Esophagus muscularis mucosa (tissue), 4 donors: ENCODE results near the gene CKS2. TPM values are rescaled to one million over a fixed set of nuclear protein-coding genes. Genes with fewer than 3 reads are reported as not detected.

Source experiments
- DNase-seq: peaks from one replicate; pipeline ENCODE4 v3.0.0-alpha.2; 2017; ENCODE audit errors: extremely low spot score
- H3K27ac ChIP-seq, 4 donors: fragments of 200-600 bp; sonication (generic); replicated peaks in 1 of 4; 1 replicate in 3 of 4; 2 replicates in 1 of 4; pipeline ENCODE4 v1.5.1; 2016 to 2019; ENCODE audit warnings: mild to moderate bottlenecking in 1 of 4
- H3K27me3 ChIP-seq, 4 donors: fragments of 200-600 bp; sonication (generic); one replicate each; pipeline versions ENCODE4 v1.5.1 to v1.6.0; 2016 to 2019
- H3K36me3 ChIP-seq, 4 donors: fragments of 200-600 bp; sonication (generic); one replicate each; pipeline ENCODE4 v1.5.1; 2016 to 2019
- H3K4me1 ChIP-seq, 4 donors: fragments of 200-600 bp; sonication (generic); one replicate each; pipeline ENCODE4 v1.5.1; 2016 to 2019
- H3K4me3 ChIP-seq, 4 donors: fragments of 200-600 bp; sonication (generic); 1 replicate in 2 of 4; 2 replicates in 2 of 4; pipeline ENCODE4 v1.5.1; 2016 to 2019; ENCODE audit warnings: mild to moderate bottlenecking in 4 of 4, moderate library complexity in 1 of 4
- H3K9me3 ChIP-seq, 4 donors: fragments of 200-600 bp; sonication (generic); 1 replicate in 3 of 4; 2 replicates in 1 of 4; pipeline ENCODE4 v1.5.1; 2016 to 2019
- CTCF ChIP-seq, 3 experiments: fragments of 200-600 bp in 2 of 3; fragments of 450-650 bp in 1 of 3; sonication (generic) in 2 of 3; IDR thresholded peaks; one replicate each; pipeline ENCODE4 v1.5.1; 2017 to 2019; ENCODE audit warnings: antibody characterized with exemption in 3 of 3, mild to moderate bottlenecking in 2 of 3, moderate library complexity in 1 of 3
- EP300 ChIP-seq: sonication (generic); formaldehyde crosslinking; IDR thresholded peaks from one replicate; pipeline ENCODE4 v1.6.1; 2017; ENCODE audit warnings: antibody characterized with exemption
- POLR2A ChIP-seq: fragments of 450-650 bp; IDR thresholded peaks from one replicate; pipeline ENCODE4 v1.6.1; 2017; ENCODE audit warnings: antibody characterized with exemption, moderate library complexity, mild to moderate bottlenecking, low read depth
- POLR2AphosphoS5 ChIP-seq, 2 donors: sonication (generic); formaldehyde crosslinking; IDR thresholded peaks; one replicate each; pipeline ENCODE4 v1.6.1; 2017; ENCODE audit warnings: antibody characterized with exemption in 2 of 2
- WGBS: methylation state at CpG from one replicate; pipeline ENCODE4 v1.1.5; 2018; 5-methylcytosine and 5-hydroxymethylcytosine counted together
- intact Hi-C: fragments of 100-400 bp; cut with DNase I; formaldehyde crosslinking; loops from one replicate; pipeline ENCODE4 v1.15.1; 2023
- total RNA-seq, 4 donors: library from RNA; depleted of rRNA; stranded (reverse); fragments of >200 nt; gene quantifications; one replicate each; pipeline versions ENCODE4 v1.1.0 to v1.2.1, GENCODE V29; 2016

CKS2 gene
- total RNA-seq, 4 donors from 2014 or later = 2.0 to 10.3 (median 6.0) TPM

GRCh38 chr9:89323390-89323789 is 12.4 kb downstream of the CKS2 start:
- peaks cover 17 to 40% (median 26%) of the 10 kb centered on the region in 4 donors for H3K36me3 ChIP-seq
- H3K4me1 ChIP-seq = peaks cover 23 to 61% (median 49%) of the 10 kb centered on the region in 4 donors
- WGBS = 63% methylated on average over 4 of the region's 4 CpGs
- intact Hi-C loops = no loop called here
- H3K27ac ChIP-seq = no peak overlapping the region
- TF ChIP-seq CTCF (IDR thresholded peaks at IDR 0.05) (no peak), EP300 (no peak), POLR2AphosphoS5 (IDR thresholded peaks at IDR 0.05) (no peak), POLR2A (no peak)
- DNase-seq = no peak
- H3K4me3 ChIP-seq = no peak overlapping the region
- no peaks in the 10 kb centered on the region for H3K27me3 ChIP-seq
- H3K9me3 ChIP-seq = no peaks in the 10 kb centered on the region

- Histone ChIP-seq H3K4me3 (no peak overlapping the region), H3K27ac (no peak overlapping the region), H3K4me1 (peaks cover 12 to 43% (median 34%) of the 10 kb centered on the region in 4 donors), H3K36me3 (peaks cover 36 to 64% (median 49%) of the 10 kb centered on the region in 4 donors), H3K27me3 (no peaks in the 10 kb centered on the region), H3K9me3 (no peaks in the 10 kb centered on the region)
- no peak for TF ChIP-seq CTCF (IDR thresholded peaks at IDR 0.05)
- TF ChIP-seq POLR2AphosphoS5 (IDR thresholded peaks at IDR 0.05) = no peak
- TF ChIP-seq EP300 = no peak
- no peak for TF ChIP-seq POLR2A
- 88% methylated on average over 3 of the region's 3 CpGs for WGBS
- DNase-seq = no peak
- intact Hi-C loops = no loop called here
Observed at GRCh38 chr9:89325733-89326132, 14.7 kb downstream of the CKS2 start.

DNA sequence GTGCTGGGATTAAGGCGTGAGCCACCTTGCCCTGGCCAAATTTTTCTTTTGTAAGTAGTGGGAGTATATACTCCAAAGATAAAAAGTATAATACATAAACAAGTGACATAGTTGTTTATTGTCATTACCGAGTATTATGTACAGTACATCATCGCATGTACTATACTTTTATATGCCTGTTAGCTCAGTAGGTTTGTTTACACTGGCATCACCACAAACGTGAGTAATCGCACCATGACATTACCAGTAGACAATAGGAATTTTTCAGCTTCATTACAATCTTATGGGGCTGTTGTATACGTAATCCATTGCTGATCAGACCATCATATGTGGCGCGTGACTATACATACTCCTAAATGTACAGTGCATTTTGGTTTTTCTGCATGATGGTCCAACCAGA is 17.1 kb downstream of the CKS2 start:
- no peak for DNase-seq
- Histone ChIP-seq H3K9me3 (no peaks in the 10 kb centered on the region), H3K4me3 (no peak overlapping the region), H3K27me3 (no peaks in the 10 kb centered on the region), H3K36me3 (peaks cover 47 to 81% (median 67%) of the 10 kb centered on the region in 4 donors), H3K27ac (no peak overlapping the region), H3K4me1 (peaks cover 8 to 19% (median 15%) of the 10 kb centered on the region in 4 donors)
- no peak for TF ChIP-seq POLR2AphosphoS5 (IDR thresholded peaks at IDR 0.05)
- TF ChIP-seq CTCF (IDR thresholded peaks at IDR 0.05) = no peak
- no peak for TF ChIP-seq EP300
- no peak for TF ChIP-seq POLR2A
- intact Hi-C loops = no loop called here
- WGBS = 90% methylated on average over 8 of the region's 8 CpGs

DNA sequence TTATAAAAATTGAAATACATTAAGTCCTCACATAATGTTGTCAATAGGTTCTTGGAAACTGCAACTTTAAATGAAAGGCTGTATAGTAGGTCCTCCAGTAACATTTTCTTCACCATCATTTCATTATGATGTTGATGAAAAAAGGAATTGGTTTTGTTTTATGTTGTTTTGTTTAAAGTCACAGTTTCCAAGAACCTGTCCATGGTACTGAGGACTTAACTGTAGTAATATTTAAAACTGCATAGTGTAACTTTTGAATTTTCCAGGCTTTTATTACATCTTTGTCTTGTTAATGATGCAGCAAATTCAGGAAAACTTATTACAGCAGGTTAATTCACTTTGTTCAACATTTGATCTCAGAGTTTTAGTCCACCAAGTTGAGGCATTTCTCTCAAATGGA is 18.9 kb downstream of the CKS2 start:
- Histone ChIP-seq H3K27me3 (no peaks in the 10 kb centered on the region), H3K9me3 (no peaks in the 10 kb centered on the region), H3K4me3 (no peak overlapping the region), H3K27ac (no peak overlapping the region), H3K4me1 (peaks cover 0 to 3% (median 1%) of the 10 kb centered on the region in 4 donors), H3K36me3 (peaks cover 65 to 92% (median 85%) of the 10 kb centered on the region in 4 donors)
- intact Hi-C loops = no loop called here
- no peak for DNase-seq
- TF ChIP-seq EP300 = no peak
- TF ChIP-seq POLR2AphosphoS5 (IDR thresholded peaks at IDR 0.05) = no peak
- no peak for TF ChIP-seq CTCF (IDR thresholded peaks at IDR 0.05)
- TF ChIP-seq POLR2A = no peak

- Histone ChIP-seq H3K27ac (no peak overlapping the region), H3K4me3 (no peak overlapping the region), H3K4me1 (no peaks in the 10 kb centered on the region), H3K27me3 (no peaks in the 10 kb centered on the region), H3K9me3 (no peaks in the 10 kb centered on the region), H3K36me3 (peaks cover 71 to 97% (median 90%) of the 10 kb centered on the region in 4 donors)
- TF ChIP-seq POLR2AphosphoS5 (IDR thresholded peaks at IDR 0.05) (no peak), EP300 (no peak), POLR2A (no peak), CTCF (IDR thresholded peaks at IDR 0.05) (no peak)
- DNase-seq = no peak
- intact Hi-C loops = no loop called here
- 93% methylated on average over 7 of the region's 7 CpGs for WGBS
Observed at GRCh38 chr9:89330513-89330912, 19.5 kb downstream of the CKS2 start.
